Measurements from ENCODE around the gene USP6.
"Not testable (repeated sequence)": the region's sequence is repeated elsewhere in the genome, so short reads cannot be mapped to it uniquely, and the experiment has no call there.

The USP6 gene

DNA sequence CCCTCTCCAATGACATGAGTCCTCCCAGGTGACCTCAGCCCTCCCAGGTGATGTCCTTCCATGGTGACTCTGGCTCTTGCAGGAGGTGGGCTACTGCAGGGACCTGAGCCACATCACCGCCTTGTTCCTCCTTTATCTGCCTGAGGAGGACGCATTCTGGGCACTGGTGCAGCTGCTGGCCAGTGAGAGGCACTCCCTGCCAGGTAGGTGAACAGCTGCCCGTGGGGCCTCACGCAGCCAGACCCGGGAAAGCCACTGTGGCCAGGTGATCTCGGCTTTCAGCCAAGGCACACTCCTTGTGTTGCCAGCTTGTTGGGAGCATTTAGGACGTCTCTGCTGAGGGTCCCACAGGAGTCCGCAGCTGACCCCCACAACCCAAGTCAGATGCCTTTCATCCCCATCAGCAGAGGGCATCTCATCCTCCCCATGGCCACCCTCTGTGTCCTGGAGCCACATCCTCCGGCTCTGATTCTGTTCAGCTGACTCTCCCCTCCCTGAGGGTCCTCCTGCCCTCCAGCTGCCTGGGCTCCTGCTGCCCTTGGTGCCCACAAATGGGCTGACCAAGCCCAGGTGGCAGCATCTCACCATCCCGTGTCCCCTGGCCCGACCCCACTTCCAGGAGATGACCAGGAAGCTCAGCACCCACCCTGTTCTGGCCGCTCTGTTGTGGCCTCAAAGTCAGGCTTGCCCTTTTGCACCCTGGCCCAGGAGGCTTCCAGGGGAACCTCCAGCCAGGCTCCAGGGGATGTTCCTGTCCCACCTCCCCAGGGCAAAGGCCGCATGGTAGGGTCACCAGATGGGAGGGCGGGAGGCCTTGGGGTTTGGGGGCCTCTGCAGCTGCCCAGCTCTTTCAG, 20.1 kb downstream of the USP6 start:
- DNase-seq (ENCODE audit: low spot score), result peak; percentile 51

- peak; percentile 41 for DNase-seq (ENCODE audit: low spot score)
These were observed 21.0 kb downstream of the USP6 start for GRCh38 chr17:5136580-5137412.

DNA sequence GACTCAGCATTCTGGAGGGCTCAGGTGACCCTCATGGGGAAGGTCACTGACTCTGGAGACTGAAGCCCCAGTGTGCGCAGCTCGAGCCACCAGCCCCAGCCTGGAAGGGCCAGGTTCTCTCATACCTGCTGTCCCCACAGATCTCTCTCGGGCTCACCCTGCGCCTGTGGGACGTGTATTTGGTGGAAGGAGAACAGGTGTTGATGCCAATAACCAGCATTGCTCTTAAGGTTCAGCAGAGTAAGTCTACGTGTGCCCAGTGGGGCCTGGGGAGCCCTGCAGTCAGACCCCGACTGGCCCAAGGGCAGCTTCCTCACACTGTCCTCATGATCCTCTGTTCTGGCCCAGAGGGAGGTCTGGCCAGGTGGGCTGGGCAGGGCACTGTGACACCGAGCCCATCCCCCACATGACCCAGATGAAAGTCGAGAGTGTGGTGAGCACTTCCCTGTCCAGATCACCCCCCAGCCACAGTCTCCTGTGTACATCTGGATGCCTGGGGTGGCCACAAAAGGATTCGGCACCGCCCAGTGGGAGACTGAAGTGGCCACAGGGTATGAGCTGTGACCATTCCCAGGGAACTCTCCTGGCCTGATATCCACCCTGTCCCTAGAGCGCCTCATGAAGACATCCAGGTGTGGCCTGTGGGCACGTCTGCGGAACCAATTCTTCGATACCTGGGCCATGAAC, 21.8 kb downstream of the USP6 start:
- DNase-seq (ENCODE audit: low spot score), result not testable (repeated sequence)

- not testable (repeated sequence) for DNase-seq (ENCODE audit: low spot score)
These were observed 22.3 kb downstream of the USP6 start for GRCh38 chr17:5138198-5138544.

DNA sequence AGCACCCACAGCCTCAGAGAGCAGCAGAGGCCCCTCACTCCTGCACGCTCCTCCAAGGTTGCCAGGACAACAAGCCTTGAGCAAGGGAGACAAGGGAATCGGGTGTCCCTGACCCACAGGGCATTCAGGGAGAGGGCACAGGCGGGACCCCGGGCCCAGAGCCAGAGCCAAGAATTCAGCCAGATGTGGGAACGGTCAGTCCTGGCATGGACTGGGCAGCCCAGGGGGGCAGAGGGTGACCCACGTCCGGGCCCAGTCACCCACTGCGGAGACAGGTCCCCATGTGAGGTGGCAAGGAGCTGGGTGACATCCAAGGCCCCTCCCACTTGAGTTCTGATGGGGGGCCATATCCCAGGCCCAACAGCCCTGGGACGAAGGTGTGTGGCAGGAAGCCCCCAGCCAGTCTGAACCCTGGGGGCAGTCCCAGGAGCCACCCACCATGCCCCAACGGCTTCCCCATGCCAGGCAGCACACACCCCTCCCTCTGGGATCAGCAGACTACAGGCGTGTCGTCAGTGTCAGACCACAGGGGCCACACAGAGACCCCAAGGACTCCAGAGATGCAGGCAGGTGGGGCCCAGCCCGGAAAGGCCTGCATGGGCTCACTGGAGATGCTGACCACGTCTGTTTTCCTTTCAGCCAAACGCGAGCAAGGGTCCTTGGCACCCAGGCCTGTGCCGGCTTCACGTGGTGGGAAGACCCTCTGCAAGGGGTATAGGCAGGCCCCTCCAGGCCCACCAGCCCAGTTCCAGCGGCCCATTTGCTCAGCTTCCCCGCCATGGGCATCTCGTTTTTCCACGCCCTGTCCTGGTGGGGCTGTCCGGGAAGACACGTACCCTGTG, 23.0 kb downstream of the USP6 start:
- peak; percentile 50 for DNase-seq (ENCODE audit: low spot score)

- peak; percentile 57 for DNase-seq (ENCODE audit: low spot score)
These were observed 23.6 kb downstream of the USP6 start for GRCh38 chr17:5139458-5139732.

- not testable (repeated sequence) for DNase-seq (ENCODE audit: low spot score)
These were observed 27.0 kb downstream of the USP6 start for GRCh38 chr17:5142877-5143276.

GRCh38 chr17:5146122-5146521, 30.3 kb downstream of the USP6 start:
- DNase-seq (ENCODE audit: low spot score), result not testable (repeated sequence)

GRCh38 chr17:5160702-5161101, 44.9 kb downstream of the USP6 start:
- not testable (repeated sequence) for DNase-seq (ENCODE audit: low spot score)

DNA sequence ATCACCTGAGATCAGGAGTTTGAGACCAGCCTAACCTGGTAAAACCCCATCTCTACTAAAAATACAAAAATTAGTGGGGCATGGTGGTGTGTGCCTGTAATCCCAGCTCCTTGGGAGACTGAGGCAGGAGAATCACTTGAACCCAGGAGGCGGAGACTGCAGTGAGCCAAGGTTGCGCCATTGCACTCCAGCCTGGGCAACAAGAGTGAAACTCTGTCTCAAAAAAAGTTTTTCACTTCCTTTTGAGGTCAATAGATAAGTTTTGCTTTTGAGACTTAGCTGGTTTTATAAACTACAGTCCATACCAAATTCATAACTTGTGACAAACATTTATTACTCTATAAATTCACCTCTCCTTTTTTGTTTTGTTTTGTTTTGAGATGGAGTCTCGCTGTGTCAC, 46.0 kb downstream of the USP6 start:
- not testable (repeated sequence) for DNase-seq (ENCODE audit: low spot score)

DNA sequence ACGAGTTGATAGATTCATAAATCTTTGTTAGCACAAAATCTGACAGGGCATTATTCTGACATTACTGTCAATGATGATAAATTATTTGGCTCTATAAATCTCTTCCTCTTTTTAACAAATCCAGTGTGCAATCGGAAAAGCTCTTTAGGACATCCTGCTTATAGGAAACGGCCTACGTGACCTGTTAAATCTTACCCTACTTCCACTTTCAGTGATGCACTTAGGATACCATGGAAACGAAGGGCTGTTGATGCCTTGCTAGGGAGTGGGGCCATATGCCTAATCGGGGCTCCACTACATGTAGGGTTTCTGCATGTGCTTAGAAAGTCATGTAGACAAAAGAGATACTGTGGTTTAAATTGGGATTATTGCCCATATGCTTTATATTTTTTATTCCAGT, 48.6 kb downstream of the USP6 start:
- DNase-seq (ENCODE audit: low spot score), result no peak

DNA sequence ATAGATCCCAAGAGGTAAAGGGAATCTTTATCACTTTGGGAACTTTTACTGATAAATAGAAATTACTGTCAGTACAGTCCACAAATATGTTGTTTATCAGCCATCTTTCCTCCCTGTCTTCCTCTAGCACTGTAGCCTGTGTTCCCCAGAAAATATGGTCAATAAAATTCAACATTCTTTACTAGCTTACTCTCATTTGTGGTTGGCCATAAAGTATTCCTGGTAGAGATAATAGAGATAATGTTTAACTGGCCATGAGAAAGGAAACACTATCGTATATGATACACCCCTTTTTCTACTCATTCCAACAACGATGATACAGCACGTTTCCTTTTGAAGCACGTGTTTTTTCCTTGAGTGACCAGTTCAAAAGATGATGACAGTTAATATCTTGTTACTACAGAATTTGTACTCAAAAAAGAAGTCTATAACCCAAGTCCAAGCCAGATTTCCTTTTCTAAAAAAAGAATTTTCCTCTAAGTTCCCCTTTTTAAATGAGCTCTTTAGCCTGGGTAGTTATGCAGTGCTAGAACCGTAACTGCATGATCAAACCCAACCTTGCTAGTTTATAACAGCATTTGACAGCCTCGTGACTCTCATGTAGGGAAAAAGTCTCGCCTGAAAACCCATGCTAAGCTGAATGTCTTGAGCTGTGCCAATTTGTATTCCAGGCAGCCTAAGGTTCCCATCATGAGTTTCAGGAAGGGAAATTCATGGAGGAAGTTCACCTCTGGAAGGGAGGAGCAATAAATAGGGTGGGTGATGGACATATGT, 50.1 kb downstream of the USP6 start:
- not testable (repeated sequence) for DNase-seq (ENCODE audit: low spot score)

DNA sequence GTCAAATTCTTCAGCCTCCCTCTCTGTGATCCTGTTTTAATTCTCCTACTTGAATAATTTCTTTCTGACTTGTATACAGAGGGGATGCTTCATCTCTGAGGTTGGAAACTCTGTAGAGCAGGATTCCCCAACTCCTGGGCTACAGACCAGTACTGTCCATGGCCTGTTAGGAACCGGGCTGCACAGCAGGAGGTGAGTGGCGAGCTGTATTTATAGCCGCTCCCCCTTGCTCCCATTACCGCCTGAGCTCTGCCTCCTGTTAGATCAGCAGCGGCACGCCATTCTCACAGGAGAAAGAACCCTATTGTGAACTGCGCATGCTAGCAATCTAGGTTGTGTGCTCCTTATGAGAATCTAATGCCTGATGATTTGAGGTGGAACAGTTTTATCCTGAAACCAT, 59.2 kb downstream of the USP6 start:
- not testable (repeated sequence) for DNase-seq (ENCODE audit: low spot score)

- DNase-seq (ENCODE audit: low spot score), result no peak
These were observed 63.2 kb downstream of the USP6 start for GRCh38 chr17:5179003-5179402.

- no peak for DNase-seq (ENCODE audit: low spot score)
These were observed 65.9 kb downstream of the USP6 start for GRCh38 chr17:5181509-5182305.

- no peak for DNase-seq (ENCODE audit: low spot score)
These were observed 67.0 kb downstream of the USP6 start for GRCh38 chr17:5182597-5183409.

DNA sequence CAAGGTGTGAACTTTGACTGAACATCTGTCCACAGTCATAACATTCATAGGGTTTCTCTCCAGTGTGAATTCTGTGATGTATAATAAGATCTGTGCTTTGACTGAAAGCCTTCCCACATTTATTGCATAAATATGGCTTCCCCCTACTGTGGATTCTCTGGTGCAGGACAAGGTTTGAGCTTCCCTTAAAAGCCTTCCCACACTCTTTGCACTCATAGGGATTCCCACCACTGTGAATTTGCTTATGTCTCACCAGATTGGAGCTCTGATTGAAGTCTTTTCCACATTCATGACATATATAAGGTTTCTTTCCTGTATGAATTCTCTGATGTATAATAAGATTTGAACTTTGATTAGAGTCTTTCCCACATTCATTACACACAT, 67.6 kb downstream of the USP6 start:
- DNase-seq (ENCODE audit: low spot score), result no peak

GRCh38 chr17:5184288-5184687, 68.5 kb downstream of the USP6 start:
- DNase-seq (ENCODE audit: low spot score), result no peak
